NCI-H1694 treated with DMSO at 0.1 percent for 48 hours (cell line): ENCODE measurements around the gene SYPL1.
A peak's percentile ranks its signal among the peaks of the same experiment; 100 is the strongest.
"Not testable (repeated sequence)": the region's sequence is repeated elsewhere in the genome, so short reads cannot be mapped to it uniquely, and the experiment has no call there.

Experiments
- DNase-seq: peaks from one replicate; lab custom pipeline; 2025; lab: John Stamatoyannopoulos, UW

Gene SYPL1

GRCh38 chr7:106112118-106112971, at the start of gene SYPL1:
Gene SYPL1 (minus strand): TSS chr7:106112312. CDS start chr7:106112208, 104 bp downstream.
- DNase-seq, result peak; percentile 91

DNA sequence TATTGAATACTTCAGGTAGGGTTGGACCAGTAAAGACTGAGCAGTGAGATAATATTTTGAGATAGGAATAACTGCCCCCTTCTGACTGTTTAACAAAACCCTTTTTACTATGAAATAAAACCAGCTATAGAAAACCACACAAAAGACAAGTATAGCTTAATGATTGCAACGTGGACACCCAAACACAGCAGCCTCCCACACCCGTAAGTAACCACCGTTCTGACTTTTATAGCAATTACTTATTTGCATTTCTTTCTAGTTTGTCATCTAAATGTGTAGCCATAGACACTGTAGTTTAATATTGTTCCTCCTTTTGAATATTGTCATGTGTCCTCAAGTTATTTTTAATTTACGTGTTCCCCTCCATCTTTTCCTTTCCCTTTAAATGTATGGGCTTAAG, 42.9 kb upstream of the SYPL1 start:
- no peak for DNase-seq

GRCh38 chr7:106153891-106154449, 41.9 kb upstream of the SYPL1 start:
- DNase-seq, result peak; percentile 90

DNA sequence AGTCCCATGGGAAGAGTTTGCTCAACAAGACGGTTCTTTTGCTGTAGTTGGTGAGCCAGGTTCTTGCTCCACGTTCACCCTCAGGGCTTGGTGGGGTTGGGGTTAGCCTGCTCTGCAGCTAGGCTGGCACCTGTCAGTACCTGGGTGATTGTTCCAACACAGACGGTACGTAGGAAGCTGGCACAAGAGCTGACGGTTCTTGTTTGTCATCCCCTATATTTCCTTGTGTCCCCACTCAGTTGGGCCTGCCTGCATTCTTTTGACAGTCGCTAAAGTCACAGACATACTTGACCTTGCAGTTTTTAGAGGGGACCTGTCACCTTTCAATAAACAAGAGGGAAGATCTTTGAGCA, 40.2 kb upstream of the SYPL1 start:
- DNase-seq, result no peak

GRCh38 chr7:106151459-106152312, 39.6 kb upstream of the SYPL1 start:
- DNase-seq, result no peak

GRCh38 chr7:106143711-106144337, 31.7 kb upstream of the SYPL1 start:
- DNase-seq, result peak; percentile 38

DNA sequence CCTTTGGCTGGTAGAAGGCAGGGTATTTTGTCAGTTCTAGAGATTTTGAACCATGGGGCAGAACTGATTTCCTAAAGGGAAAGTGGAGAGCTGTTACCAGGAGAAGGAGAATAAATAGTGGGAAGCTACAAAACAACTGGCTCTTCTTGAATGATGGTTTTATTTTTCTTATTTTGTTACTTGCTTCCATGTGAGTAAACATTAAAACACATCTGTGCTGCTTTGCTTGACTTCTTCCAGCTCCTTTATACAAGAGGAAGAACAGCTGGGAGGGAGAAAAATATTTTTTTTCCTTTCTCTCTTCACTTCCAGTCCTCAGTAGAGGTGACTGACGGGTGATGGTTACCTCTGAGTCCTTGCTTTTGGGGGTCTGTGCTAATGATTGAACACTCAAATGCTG, 30.0 kb upstream of the SYPL1 start:
- no peak for DNase-seq

- no peak for DNase-seq
Observed at GRCh38 chr7:106140406-106141173, 28.5 kb upstream of the SYPL1 start.

DNA sequence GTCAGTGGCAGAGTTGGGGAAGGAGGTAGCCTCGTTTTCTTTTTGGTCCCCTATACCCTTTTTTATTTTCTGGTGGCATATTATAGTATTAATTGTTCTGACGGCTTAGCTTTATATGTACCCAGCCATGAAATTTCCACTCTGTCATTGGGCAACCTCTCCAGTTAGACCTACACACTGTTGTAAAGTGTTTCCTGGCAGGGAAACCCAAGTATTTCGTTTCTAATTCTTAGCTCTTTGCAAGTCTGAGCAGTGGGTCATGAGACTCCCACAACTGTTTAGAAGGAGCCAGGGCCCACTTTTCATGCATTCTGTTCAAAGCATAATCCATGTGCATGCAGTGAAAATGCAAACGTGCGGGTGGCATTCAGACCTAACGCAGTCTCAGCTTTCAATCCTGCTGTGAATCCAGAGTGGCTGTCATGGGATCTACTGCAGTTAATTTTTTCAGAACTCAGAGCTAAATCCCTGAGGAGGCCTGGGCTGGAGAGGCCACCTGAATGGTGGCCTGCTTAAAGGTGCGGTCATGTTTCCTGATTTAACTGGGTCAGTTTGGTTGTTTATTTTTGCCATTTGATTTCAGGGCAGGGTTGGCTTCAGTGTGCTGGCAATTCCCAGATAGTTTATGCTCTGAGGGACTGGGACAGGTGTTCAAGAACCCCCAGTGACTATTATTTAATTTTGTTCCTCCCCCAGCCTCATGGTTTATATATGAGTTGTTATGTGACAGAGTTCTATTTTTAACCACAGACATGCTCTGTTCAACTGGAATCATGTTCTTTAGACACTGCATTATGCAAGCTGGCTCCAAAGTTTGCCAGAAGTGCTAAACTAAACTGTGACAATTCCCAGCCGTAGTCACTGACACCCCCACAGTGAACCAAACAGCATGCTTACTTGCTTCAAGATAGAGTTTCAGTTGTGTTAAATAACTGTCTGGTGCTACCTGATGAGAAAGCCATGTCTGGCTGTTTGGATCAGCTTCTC, 27.4 kb upstream of the SYPL1 start:
- DNase-seq, result no peak

DNA sequence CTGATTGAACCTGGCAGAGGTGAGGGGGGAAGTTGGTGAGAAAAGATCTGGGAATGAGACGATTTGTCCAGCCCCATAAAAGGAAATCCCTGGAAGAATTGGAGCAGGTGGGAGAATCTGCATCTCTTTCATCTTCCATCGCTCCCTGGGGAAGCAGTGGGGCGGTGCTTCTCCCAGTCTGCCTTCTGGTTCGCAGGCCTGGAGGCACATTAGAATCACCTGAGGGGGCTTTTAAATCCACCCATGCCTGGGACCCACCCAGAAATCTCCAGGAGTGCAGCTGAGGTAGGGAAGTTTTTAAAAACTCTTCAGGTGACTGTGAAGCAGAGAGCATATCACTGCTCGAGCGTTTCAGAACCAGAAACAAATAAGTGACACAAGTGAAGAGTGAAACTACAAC, 26.7 kb upstream of the SYPL1 start:
- DNase-seq, result no peak

GRCh38 chr7:106138181-106138580, 26.1 kb upstream of the SYPL1 start:
- DNase-seq, result not testable (repeated sequence)

DNA sequence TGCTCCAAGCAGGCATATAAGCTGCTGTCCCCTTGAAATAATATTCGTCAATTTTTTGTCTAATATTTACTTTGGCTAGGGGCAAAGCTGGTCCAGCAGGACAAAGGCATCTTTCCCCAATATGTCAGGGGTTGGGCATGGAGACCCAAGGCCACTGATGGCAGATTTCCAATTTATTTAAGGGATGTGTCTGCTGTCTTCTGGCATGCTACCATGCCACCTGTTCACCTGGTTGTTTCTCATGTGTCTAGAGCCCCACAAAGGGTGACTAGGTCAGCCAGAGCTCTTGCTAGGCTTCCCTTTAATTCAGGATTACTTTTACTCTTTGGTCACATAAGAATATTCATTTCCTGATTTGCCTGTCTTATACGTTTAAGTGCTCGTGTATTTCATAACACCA, 22.1 kb upstream of the SYPL1 start:
- peak; percentile 15 for DNase-seq

DNA sequence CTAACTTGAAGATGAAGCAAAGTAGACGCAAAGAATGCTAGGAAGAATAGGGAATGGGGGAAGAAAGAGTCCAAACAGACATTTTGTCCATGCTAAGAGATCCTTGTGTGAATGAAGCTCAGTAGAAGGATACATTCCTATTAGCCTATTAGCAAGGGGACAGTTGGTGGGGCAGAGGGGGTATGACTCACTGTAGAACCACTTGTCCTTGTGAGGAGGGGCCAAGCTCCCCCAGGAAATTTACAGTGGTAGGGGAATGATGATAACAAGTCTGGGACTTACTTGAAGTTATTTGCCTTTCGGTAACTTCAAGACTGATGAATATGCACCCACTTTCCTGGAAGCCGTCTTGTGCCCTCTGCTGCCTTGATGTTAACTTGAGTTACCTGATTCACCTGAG, 17.2 kb upstream of the SYPL1 start:
- DNase-seq, result no peak

- no peak for DNase-seq
Observed at GRCh38 chr7:106128836-106129235, 16.7 kb upstream of the SYPL1 start.

DNA sequence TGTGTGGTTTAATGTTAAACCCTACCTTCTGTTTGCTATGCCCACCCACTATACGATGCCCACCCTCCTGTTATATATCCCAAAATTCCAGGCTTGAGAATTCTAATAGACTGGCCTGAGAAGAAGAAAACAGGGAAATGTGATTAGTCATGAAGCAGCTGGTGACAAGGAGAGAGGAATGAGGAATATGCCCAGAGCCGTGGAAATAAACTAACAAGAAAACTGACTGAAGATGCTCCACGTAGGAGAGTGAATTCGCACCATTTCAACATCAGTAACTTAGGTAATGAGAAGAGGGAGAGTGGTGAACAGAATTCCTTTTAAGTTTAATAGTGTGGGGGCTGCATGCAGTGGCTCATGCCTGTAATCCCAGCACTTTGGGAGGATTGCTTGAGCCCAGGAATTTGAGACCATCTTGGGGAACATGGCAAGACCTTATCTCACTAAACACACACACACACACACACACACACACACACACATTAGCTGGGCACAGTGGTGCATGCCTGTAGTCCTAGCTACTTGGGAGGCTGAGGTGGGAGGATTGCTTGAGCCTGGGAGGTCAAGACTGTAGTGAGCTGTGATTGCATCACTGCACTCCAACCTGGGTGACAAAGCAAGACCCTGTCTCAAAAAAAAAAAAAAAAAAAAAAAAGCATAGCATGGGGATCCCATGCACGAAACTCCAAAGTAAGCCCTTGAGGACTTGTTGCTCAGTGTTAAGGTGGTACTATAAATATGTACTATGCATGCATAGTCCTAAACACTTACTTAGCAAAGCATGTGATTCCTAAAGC, 16.1 kb upstream of the SYPL1 start:
- no peak for DNase-seq

- no peak for DNase-seq
Observed at GRCh38 chr7:106126170-106126938, 14.2 kb upstream of the SYPL1 start.

- no peak for DNase-seq
Observed at GRCh38 chr7:106125417-106125816, 13.3 kb upstream of the SYPL1 start.

GRCh38 chr7:106124186-106124585, 12.1 kb upstream of the SYPL1 start:
- DNase-seq, result no peak

- DNase-seq, result no peak
Observed at GRCh38 chr7:106122713-106123112, 10.6 kb upstream of the SYPL1 start.
